GM18526 (cell line): ENCODE results near the gene BCHE.

Source experiments
- POLR2A ChIP-seq: IDR thresholded peaks from 3 replicates; pipeline ENCODE4 v1.6.1; 2011; ENCODE audit not compliant: insufficient read length; ENCODE audit errors: extremely low read depth

The BCHE gene

DNA sequence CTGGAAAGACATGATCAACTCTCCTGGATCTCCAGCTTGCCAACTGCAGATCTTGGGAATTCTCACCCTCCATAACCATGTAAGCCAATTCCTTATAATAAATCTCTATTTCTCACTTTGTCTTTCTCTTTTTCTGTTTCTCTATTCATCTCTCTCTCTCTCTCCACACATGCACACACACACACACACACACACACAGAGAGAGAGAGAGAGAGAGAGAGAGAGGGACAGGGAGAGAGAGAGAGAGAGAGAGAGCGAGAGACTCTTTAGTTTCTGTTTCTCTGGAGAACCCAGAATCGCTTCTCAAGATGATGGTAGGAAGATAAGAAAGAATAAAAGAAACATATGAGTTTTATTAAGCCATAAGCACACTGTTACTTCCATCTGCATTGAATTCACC, 111.9 kb downstream of the BCHE start:
- no peak for TF ChIP-seq POLR2A
